Neural crest cell (in vitro differentiated cells): ENCODE data around the gene BATF2. TPM values are rescaled to one million over a fixed set of nuclear protein-coding genes. Genes with fewer than 3 reads are reported as not detected.
"Not testable (repeated sequence)": the region's sequence is repeated elsewhere in the genome, so short reads cannot be mapped to it uniquely, and the experiment has no call there.

ENCODE experiments used
- DNase-seq: peaks from one replicate; pipeline ENCODE4 v3.0.0; 2021; ENCODE audit warnings: low read depth, mixed read lengths, low spot score
- H3K27ac Mint-ChIP-seq: one replicate; pipeline ENCODE4 v1.8.0; 2021; ENCODE audit warnings: mild to moderate bottlenecking, mixed read lengths; ENCODE audit not compliant: unreplicated experiment
- H3K27me3 Mint-ChIP-seq: 2 replicates; pipeline ENCODE4 v1.8.0; 2021; ENCODE audit warnings: low read depth, mild to moderate bottlenecking, mixed read lengths
- H3K36me3 Mint-ChIP-seq: 2 replicates; pipeline ENCODE4 v1.8.0; 2021; ENCODE audit warnings: low read depth, mild to moderate bottlenecking, mixed read lengths
- H3K4me1 Mint-ChIP-seq: 2 replicates; pipeline ENCODE4 v1.8.0; 2021; ENCODE audit warnings: mixed read lengths
- H3K4me3 Mint-ChIP-seq: one replicate; pipeline ENCODE4 v1.8.0; 2021; ENCODE audit warnings: mild to moderate bottlenecking, mixed read lengths
- H3K9me3 Mint-ChIP-seq: 2 replicates; pipeline ENCODE4 v1.8.0; 2021; ENCODE audit warnings: mixed read lengths
- CTCF ChIP-seq: fragments of 200-600 bp; sonication (generic); conservative IDR thresholded peaks from 2 replicates; pipeline ENCODE4 v1.5.0; 2021; ENCODE audit warnings: antibody characterized with exemption, mild to moderate bottlenecking
- total RNA-seq: library from RNA; stranded (reverse); gene quantifications from 2 replicates; pipeline ENCODE4 v1.2.1, GENCODE V29; 2021

BATF2 gene
- total RNA-seq, 1 donor from 2014 or later, result 0.21 TPM

DNA sequence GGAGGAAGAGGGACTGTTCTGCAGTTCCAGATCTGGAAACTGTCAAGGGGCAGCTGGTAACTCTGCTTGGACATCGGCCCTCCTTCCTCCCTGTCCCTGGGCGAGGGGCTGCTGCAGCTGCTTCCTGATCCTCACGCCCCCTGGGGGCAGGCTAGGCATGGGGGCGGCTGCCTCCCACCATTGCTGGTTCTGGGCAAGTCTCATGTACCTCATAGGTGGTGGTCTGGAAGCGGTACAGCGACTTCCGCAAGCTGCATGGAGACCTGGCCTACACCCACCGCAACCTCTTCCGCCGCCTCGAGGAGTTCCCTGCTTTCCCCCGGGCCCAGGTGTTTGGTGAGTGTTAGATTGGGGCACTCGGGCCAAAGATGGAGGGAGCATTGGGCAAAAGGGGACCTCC lies 35.4 kb upstream of the BATF2 start:
- no peak for TF ChIP-seq CTCF
- DNase-seq, result no peak
- H3K9me3 Mint-ChIP-seq, result no peaks in the 10 kb centered on the region
- peaks cover 12% of the 10 kb centered on the region for H3K4me1 Mint-ChIP-seq
- H3K27me3 Mint-ChIP-seq, result no peaks in the 10 kb centered on the region
- no peak overlapping the region for H3K27ac Mint-ChIP-seq
- H3K36me3 Mint-ChIP-seq, result no peaks in the 10 kb centered on the region
- no peak overlapping the region for H3K4me3 Mint-ChIP-seq

DNA sequence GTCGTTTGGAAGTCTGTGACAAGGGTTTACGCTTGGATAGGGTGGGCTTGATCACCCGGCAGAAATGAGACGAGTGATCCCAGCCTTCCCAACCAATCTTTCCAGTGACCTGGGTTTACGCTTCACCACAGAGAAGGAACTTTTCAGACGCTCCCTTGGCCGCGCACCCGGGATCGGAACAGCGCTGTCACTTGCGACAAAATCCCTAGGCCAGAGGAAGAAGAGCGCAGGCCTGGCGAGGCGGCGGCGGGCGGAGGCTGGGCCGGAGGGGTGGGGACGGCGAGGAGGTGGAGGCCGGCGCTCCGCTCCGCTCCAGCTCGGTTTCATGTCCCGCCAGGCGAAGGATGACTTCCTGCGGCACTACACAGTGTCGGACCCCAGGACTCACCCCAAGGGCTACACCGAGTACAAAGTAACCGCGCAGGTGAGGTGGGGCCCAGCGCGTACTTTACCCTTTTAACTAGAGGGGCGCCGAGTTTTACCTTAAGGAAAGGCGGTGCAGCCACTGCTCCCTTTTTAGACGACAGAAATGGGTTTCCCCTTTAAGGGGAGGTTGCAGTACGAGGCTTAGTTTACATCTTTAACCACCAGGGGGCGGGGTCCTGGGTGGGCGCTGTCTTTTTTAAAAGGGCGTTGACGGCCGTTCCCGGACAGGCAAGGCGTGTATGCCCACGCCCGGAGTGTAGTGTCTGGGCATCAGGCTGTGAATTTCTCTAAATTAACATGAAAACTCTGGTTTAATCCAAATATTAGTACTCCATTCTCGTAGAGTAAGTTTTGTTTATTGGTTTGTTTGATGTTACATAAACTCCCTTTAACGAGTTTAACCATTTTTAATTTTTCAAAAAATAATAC lies 30.7 kb upstream of the BATF2 start, which contains the start of gene SNX15:
SNX15 (plus strand) TSS at position 227 of the 855 bp plus-strand sequence; CDS start at position 326, 99 bp downstream.
- Mint-ChIP-seq H3K4me1 (peaks cover 17% of the 10 kb centered on the region), H3K27ac (no peak within 1 kb of the TSS), H3K27me3 (no peaks in the 10 kb centered on the region), H3K9me3 (no peaks in the 10 kb centered on the region), H3K36me3 (no peaks in the 10 kb centered on the region), H3K4me3 (peak within 1 kb of the TSS; percentile 92)
- peak; percentile 92 for TF ChIP-seq CTCF
- DNase-seq, result peak; percentile 88

GRCh38 chr11:65026810-65027209 lies 30.0 kb upstream of the BATF2 start:
- DNase-seq, result no peak
- H3K4me1 Mint-ChIP-seq, result peaks cover 17% of the 10 kb centered on the region
- H3K27ac Mint-ChIP-seq, result no peak overlapping the region

GRCh38 chr11:65023502-65023901 lies 26.7 kb upstream of the BATF2 start:
- not testable (repeated sequence) for H3K9me3 Mint-ChIP-seq, H3K36me3 Mint-ChIP-seq, H3K27me3 Mint-ChIP-seq, DNase-seq, H3K27ac Mint-ChIP-seq
- peak overlapping the region; percentile 22 for H3K4me3 Mint-ChIP-seq
- peaks cover 16% of the 10 kb centered on the region for H3K4me1 Mint-ChIP-seq

More at GRCh38 chr11:65026810-65027209, 30.0 kb upstream of the BATF2 start:
- H3K27me3 Mint-ChIP-seq, result no peaks in the 10 kb centered on the region
- peak overlapping the region; percentile 92 for H3K4me3 Mint-ChIP-seq
- TF ChIP-seq CTCF, result no peak
- no peaks in the 10 kb centered on the region for H3K9me3 Mint-ChIP-seq
- H3K36me3 Mint-ChIP-seq, result no peaks in the 10 kb centered on the region

GRCh38 chr11:65021509-65021908 lies 24.7 kb upstream of the BATF2 start:
- H3K4me1 Mint-ChIP-seq, result peaks cover 5% of the 10 kb centered on the region
- H3K4me3 Mint-ChIP-seq, result no peak overlapping the region
- no peak for TF ChIP-seq CTCF
- no peak overlapping the region for H3K27ac Mint-ChIP-seq
- H3K9me3 Mint-ChIP-seq, result no peaks in the 10 kb centered on the region
- peaks cover 10% of the 10 kb centered on the region for H3K36me3 Mint-ChIP-seq
- no peaks in the 10 kb centered on the region for H3K27me3 Mint-ChIP-seq
- DNase-seq, result no peak

DNA sequence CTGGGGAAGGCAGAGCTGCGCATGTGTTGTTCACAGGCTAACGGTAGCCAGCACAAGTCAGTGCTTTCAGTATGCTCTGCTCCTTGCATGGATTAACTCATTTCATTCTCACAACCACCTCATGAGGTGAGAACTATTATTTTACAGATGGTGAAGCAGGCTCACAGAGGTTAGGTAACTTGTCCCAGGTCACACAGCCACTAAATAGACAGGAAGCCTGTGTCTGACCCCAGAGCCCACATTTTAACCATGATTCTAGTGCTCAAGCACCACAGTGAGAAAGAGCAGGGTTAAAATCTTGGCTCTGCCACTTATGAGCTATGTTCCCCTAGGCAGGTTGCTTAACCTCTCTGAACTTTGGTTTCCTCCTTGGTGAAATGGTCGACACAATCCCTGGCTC lies 24.2 kb upstream of the BATF2 start:
- Mint-ChIP-seq H3K4me1 (peaks cover 8% of the 10 kb centered on the region), H3K27ac (no peak overlapping the region), H3K27me3 (no peaks in the 10 kb centered on the region), H3K4me3 (no peak overlapping the region), H3K9me3 (no peaks in the 10 kb centered on the region), H3K36me3 (peaks cover 13% of the 10 kb centered on the region)
- TF ChIP-seq CTCF, result no peak
- DNase-seq, result no peak
